ENCODE measurements around the gene OGA.
"Not testable (repeated sequence)": the region's sequence is repeated elsewhere in the genome, so short reads cannot be mapped to it uniquely, and the experiment has no call there.

The OGA gene

DNA sequence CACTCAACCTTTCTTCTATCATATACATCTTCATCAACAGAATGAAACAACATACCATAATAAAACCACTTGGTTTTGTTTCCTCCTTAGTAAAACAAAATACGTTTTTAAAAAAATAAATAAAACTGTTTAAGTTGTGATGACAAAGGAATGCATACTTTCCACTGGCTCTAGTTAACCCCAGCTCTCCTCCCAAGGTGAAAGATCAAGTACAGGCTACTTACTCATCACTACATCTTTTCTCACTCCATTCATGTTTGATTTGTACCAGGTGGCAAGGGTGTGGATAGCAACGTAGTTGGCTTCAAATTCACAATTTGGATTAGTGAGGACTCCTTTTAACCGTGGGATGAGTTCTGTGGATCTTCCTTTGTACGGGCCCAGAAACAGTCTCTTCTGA, 14.7 kb downstream of the OGA start:
- Histone ChIP-seq H3K9ac (ENCODE audit: low read depth, low read length) (no peak overlapping the region), H3K9me3 (ENCODE audit: control insufficient read depth, insufficient read depth, low read length) (no peaks in the 10 kb centered on the region), H3K36me3 (ENCODE audit: insufficient read depth, low read length) (peaks cover 39% of the 10 kb centered on the region), H3K4me1 (ENCODE audit: insufficient read depth, low read length) (no peaks in the 10 kb centered on the region)

- Histone ChIP-seq H3K36me3 (ENCODE audit: insufficient read depth, low read length) (peaks cover 60% of the 10 kb centered on the region), H3K4me1 (ENCODE audit: insufficient read depth, low read length) (no peaks in the 10 kb centered on the region)
Observed at GRCh38 chr10:101797403-101798059, 20.7 kb downstream of the OGA start.

GRCh38 chr10:101793526-101793925, 24.7 kb downstream of the OGA start:
- H3K36me3 ChIP-seq (ENCODE audit: insufficient read depth, low read length): peaks cover 48% of the 10 kb centered on the region
- H3K9me3 ChIP-seq (ENCODE audit: control insufficient read depth, insufficient read depth, low read length): no peaks in the 10 kb centered on the region
- no peak overlapping the region for H3K9ac ChIP-seq (ENCODE audit: low read depth, low read length)
- no peaks in the 10 kb centered on the region for H3K4me1 ChIP-seq (ENCODE audit: insufficient read depth, low read length)

More at GRCh38 chr10:101797403-101798059, 20.7 kb downstream of the OGA start:
- Histone ChIP-seq H3K9me3 (ENCODE audit: control insufficient read depth, insufficient read depth, low read length) (no peaks in the 10 kb centered on the region), H3K9ac (ENCODE audit: low read depth, low read length) (no peak overlapping the region)

DNA sequence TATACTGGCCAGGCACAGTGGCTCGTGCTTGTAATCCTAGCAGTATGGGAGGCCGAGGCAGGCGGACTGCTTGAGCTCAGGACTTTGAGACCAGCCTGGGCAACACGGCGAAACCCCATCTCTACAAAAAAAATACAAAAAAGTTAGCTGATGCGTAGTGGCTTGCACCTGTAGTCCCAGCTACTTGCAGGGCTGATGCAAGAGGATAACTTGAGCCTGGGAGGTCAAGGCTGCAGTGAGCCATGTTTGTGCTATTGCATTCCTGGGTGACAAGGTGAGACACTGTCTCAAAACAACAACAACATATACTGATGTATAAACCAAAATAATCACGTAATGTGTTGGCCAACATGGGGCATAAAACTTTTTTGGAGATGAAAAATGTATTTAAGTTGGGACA, 28.6 kb downstream of the OGA start:
- peaks cover 39% of the 10 kb centered on the region for H3K36me3 ChIP-seq (ENCODE audit: insufficient read depth, low read length)
- no peak overlapping the region for H3K9ac ChIP-seq (ENCODE audit: low read depth, low read length)
- no peaks in the 10 kb centered on the region for H3K9me3 ChIP-seq (ENCODE audit: control insufficient read depth, insufficient read depth, low read length)
- H3K4me1 ChIP-seq (ENCODE audit: insufficient read depth, low read length): no peaks in the 10 kb centered on the region

GRCh38 chr10:101789231-101789630, 29.0 kb downstream of the OGA start:
- not testable (repeated sequence) for H3K9me3 ChIP-seq (ENCODE audit: control insufficient read depth, insufficient read depth, low read length); H3K9ac ChIP-seq (ENCODE audit: low read depth, low read length); H3K4me1 ChIP-seq (ENCODE audit: insufficient read depth, low read length)
- peaks cover 40% of the 10 kb centered on the region for H3K36me3 ChIP-seq (ENCODE audit: insufficient read depth, low read length)

GRCh38 chr10:101785801-101786200, 32.4 kb downstream of the OGA start:
- Histone ChIP-seq H3K4me1 (ENCODE audit: insufficient read depth, low read length) (peaks cover 2% of the 10 kb centered on the region; the same call in 1 of the 2 replicates), H3K9me3 (ENCODE audit: control insufficient read depth, insufficient read depth, low read length) (no peaks in the 10 kb centered on the region), H3K36me3 (ENCODE audit: insufficient read depth, low read length) (peaks cover 16% of the 10 kb centered on the region), H3K9ac (ENCODE audit: low read depth, low read length) (no peak overlapping the region)

- H3K9ac ChIP-seq (ENCODE audit: low read depth, low read length): no peak overlapping the region
- H3K9me3 ChIP-seq (ENCODE audit: control insufficient read depth, insufficient read depth, low read length): no peaks in the 10 kb centered on the region
- H3K36me3 ChIP-seq (ENCODE audit: insufficient read depth, low read length): peaks cover 15% of the 10 kb centered on the region
- H3K4me1 ChIP-seq (ENCODE audit: insufficient read depth, low read length): peaks cover 10% of the 10 kb centered on the region; the same call in 1 of the 2 replicates
Observed at GRCh38 chr10:101784558-101784957, 33.7 kb downstream of the OGA start.

- Histone ChIP-seq H3K9me3 (ENCODE audit: control insufficient read depth, insufficient read depth, low read length) (no peaks in the 10 kb centered on the region; the same call in 1 of the 2 replicates), H3K36me3 (ENCODE audit: insufficient read depth, low read length) (peaks cover 15% of the 10 kb centered on the region), H3K4me1 (ENCODE audit: insufficient read depth, low read length) (peaks cover 10% of the 10 kb centered on the region; the same call in 1 of the 2 replicates), H3K9ac (ENCODE audit: low read depth, low read length) (peak overlapping the region; percentile 78)
Observed at GRCh38 chr10:101783736-101784118, 34.5 kb downstream of the OGA start.

DNA sequence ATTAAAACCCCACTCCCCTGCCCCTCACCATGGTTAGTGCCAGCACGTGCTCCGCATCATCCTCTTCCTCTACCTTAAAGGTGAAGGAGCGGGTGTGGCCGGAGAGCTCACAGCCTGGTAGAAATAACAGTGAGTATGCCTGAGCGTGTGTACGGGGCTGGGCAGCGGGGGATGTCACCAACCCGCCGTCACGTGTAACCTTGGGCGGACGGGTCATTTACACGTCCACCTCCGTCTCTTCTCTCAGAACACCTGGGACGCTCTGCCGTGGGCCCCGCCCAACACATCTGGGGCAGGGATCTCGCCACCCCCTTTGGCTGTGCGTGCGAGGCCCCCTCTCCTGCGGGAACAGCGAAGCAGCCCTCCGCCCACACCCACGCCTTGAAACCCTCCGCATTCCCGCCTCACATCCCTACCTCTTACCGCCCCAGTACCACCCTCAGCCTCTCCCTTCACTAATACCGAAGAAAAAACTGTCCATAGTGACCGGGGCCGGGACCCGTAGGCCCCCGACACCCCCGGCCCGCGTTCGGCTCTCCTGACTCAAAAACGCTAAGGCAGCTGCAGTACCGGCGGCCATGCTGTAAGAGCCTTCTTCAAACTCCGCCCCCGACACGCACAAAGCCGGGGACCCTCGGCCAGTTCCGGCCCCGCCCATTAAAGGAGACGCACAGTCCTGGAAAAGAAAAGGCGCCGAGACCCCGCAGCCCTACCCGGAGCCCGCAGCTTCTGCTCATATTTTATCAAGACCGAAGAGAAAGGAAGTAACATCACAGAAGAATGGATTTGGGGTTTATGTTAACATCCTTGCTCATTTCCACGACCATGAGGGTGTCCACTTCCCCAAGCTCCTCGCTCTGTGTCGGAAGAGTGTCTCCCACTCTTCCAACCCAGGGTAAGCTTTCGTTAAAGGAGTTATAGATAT, 35.2 kb downstream of the OGA start, which contains the start of gene NPM3:
Gene NPM3 (minus strand): TSS at position 636 of the 925 bp plus-strand sequence. CDS start 56 bp downstream, at position 580.
- Histone ChIP-seq H3K9me3 (ENCODE audit: control insufficient read depth, insufficient read depth, low read length) (no peaks in the 10 kb centered on the region; the same call in 1 of the 2 replicates), H3K36me3 (ENCODE audit: insufficient read depth, low read length) (peaks cover 15% of the 10 kb centered on the region), H3K4me1 (ENCODE audit: insufficient read depth, low read length) (peaks cover 10% of the 10 kb centered on the region), H3K9ac (ENCODE audit: low read depth, low read length) (peak within 1 kb of the TSS; percentile 78)

DNA sequence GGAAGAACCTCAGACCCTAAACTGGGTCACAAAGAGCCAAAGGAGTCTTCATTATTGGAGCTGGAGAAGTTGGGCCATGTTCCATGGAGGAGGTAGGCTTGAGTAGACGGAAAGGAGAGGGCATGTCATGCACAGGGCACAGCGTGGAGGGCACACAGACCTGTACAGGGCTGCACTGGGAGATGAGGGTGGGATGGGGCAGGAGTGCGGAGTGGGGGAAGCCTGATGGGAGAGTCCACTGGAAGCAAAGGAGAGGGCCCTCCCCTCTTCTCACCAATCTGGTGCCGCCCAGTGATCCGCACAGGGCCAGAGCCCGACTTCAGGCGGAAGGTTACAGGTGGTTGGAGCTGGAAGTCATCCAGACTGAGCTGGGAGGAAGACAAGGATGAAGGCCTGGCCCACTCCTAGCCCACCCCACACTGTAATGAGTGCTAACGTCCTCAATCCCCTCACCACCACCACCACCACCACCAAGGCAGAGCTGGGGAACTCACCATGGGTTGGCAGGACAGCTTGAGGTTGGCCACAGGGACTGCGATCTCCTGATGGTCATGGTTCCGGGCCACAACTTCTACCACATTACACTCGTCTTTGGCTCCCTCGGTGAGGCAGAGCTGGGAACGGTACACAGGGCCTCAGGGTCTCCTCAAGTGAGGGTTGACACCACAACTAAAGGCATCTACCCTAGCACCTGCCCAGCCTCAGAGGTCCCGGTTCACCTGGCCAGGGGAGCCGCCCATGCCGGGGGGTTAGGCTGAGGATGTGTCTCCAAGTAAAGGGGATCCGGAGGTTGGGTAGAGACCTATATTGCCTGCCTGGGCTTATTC, 36.0 kb downstream of the OGA start:
- Histone ChIP-seq H3K4me1 (ENCODE audit: insufficient read depth, low read length) (peaks cover 14% of the 10 kb centered on the region), H3K9me3 (ENCODE audit: control insufficient read depth, insufficient read depth, low read length) (no peaks in the 10 kb centered on the region; the same call in 1 of the 2 replicates), H3K36me3 (ENCODE audit: insufficient read depth, low read length) (peaks cover 14% of the 10 kb centered on the region), H3K9ac (ENCODE audit: low read depth, low read length) (peak overlapping the region; percentile 78)

DNA sequence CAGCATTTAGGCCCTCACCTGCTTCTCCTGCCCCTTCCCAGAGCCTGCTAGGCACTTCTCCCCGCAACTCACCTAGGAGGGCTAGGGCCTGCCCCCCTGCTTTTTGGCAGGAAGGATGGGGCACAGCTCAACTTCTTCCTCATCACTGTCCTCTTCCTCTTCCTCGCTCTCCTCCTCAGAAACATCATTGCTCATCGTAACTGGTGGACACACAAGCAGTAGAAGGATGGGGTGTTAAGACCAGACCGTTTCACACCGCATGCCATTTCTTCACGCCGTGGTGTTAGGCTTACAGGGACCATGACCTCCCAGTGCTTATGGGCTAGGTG, 36.6 kb downstream of the OGA start:
- no peak overlapping the region for H3K9ac ChIP-seq (ENCODE audit: low read depth, low read length)
- H3K4me1 ChIP-seq (ENCODE audit: insufficient read depth, low read length): peaks cover 18% of the 10 kb centered on the region
- H3K36me3 ChIP-seq (ENCODE audit: insufficient read depth, low read length): peaks cover 13% of the 10 kb centered on the region
- H3K9me3 ChIP-seq (ENCODE audit: control insufficient read depth, insufficient read depth, low read length): no peaks in the 10 kb centered on the region; the same call in 1 of the 2 replicates

- Histone ChIP-seq H3K4me1 (ENCODE audit: insufficient read depth, low read length) (peaks cover 18% of the 10 kb centered on the region), H3K9ac (ENCODE audit: low read depth, low read length) (no peak overlapping the region), H3K36me3 (ENCODE audit: insufficient read depth, low read length) (peaks cover 9% of the 10 kb centered on the region), H3K9me3 (ENCODE audit: control insufficient read depth, insufficient read depth, low read length) (no peaks in the 10 kb centered on the region; the same call in 1 of the 2 replicates)
Observed at GRCh38 chr10:101780818-101781654, 37.2 kb downstream of the OGA start.

- H3K9ac ChIP-seq (ENCODE audit: low read depth, low read length): peak overlapping the region; percentile 53
- no peaks in the 10 kb centered on the region; the same call in 1 of the 2 replicates for H3K9me3 ChIP-seq (ENCODE audit: control insufficient read depth, insufficient read depth, low read length)
- peaks cover 18% of the 10 kb centered on the region for H3K4me1 ChIP-seq (ENCODE audit: insufficient read depth, low read length)
- H3K36me3 ChIP-seq (ENCODE audit: insufficient read depth, low read length): peaks cover 4% of the 10 kb centered on the region; the same call in 1 of the 2 replicates
Observed at GRCh38 chr10:101780187-101780817, 37.9 kb downstream of the OGA start.
